PC-3 (cell line): Measurements from ENCODE around the gene CAMK1D. TPM values are rescaled to one million over a fixed set of nuclear protein-coding genes. Genes with fewer than 3 reads are reported as not detected.

Experiments
- ATAC-seq: fragments of 200-7000 bp; cut with Tn5 transposase; 2 replicates; pipeline ENCODE4 v1.9.1; 2020; ENCODE audit warnings: mild to moderate bottlenecking, moderate library complexity
- BruUV-seq: library from RNA; stranded (reverse); fragments of 400-500 nt; replicated peaks from 2 replicates; lab custom pipeline; 2021; lab: Mats Ljungman, UMichigan
- CTCF ChIA-PET: fragments of 300-600 bp; sonication (Branson Sonifier 250); formaldehyde crosslinking; loops from one replicate; lab custom pipeline; 2022; ENCODE audit warnings: antibody characterized with exemption; lab: Charles Lee
- POLR2A ChIA-PET: fragments of 300-600 bp; sonication (Branson Sonifier 250); formaldehyde crosslinking; loops from one replicate; lab custom pipeline; 2022; ENCODE audit warnings: antibody characterized with exemption; ENCODE audit not compliant: unreplicated experiment; lab: Charles Lee
- DNase-seq: peaks from one replicate; pipeline ENCODE4 v3.0.0-alpha.2; 2015
- H2AFZ ChIP-seq: fragments of 300-600 bp; sonication (generic); 2 replicates; pipeline ENCODE4 v1.6.0; 2016; ENCODE audit warnings: antibody characterized with exemption, low read length
- H3F3A ChIP-seq: fragments of 300-600 bp; sonication (generic); one replicate; pipeline ENCODE4 v1.6.0; 2017; ENCODE audit warnings: antibody characterized with exemption, low read length, control low read depth, mild to moderate bottlenecking; ENCODE audit not compliant: unreplicated experiment
- H3K27ac ChIP-seq: fragments of 300-600 bp; sonication (generic); 2 replicates; pipeline ENCODE4 v1.5.1; 2016; ENCODE audit warnings: mild to moderate bottlenecking, low read length
- H3K27me3 ChIP-seq: fragments of 300-600 bp; sonication (generic); 2 replicates; pipeline ENCODE4 v1.6.1; 2016; ENCODE audit warnings: low read length, mixed read lengths
- H3K36me3 ChIP-seq: fragments of 300-600 bp; sonication (generic); 2 replicates; pipeline ENCODE4 v1.6.1; 2016; ENCODE audit warnings: low read depth, mixed run types, low read length, mixed read lengths
- H3K4me1 ChIP-seq: fragments of 300-600 bp; sonication (generic); 2 replicates; pipeline ENCODE4 v1.5.1; 2016; ENCODE audit warnings: low read length; ENCODE audit not compliant: insufficient read depth
- H3K4me2 ChIP-seq: fragments of 300-600 bp; sonication (generic); 2 replicates; pipeline ENCODE4 v1.6.0; 2016; ENCODE audit warnings: low read length
- H3K4me3 ChIP-seq: fragments of 300-600 bp; sonication (generic); 2 replicates; pipeline ENCODE4 v1.5.1; 2016; ENCODE audit warnings: mild to moderate bottlenecking, low read length, mixed read lengths
- H3K79me2 ChIP-seq: fragments of 300-600 bp; sonication (generic); 2 replicates; pipeline ENCODE4 v1.6.1; 2017; ENCODE audit warnings: low read length, mixed read lengths
- H3K9ac ChIP-seq: fragments of 300-600 bp; sonication (generic); 2 replicates; pipeline ENCODE4 v1.6.0; 2016; ENCODE audit warnings: mild to moderate bottlenecking, low read length
- H3K9me2 ChIP-seq: fragments of 300-600 bp; sonication (generic); replicated peaks from 2 replicates; pipeline ENCODE4 v1.6.1; 2016; ENCODE audit warnings: mixed run types, low read length, mixed read lengths
- H3K9me3 ChIP-seq: fragments of 300-600 bp; sonication (generic); 2 replicates; pipeline ENCODE4 v1.6.1; 2016; ENCODE audit warnings: low read length, mixed read lengths
- H4K20me1 ChIP-seq: fragments of 300-600 bp; sonication (generic); 2 replicates; pipeline ENCODE4 v1.6.1; 2016; ENCODE audit warnings: low read length, mixed read lengths
- EZH2 ChIP-seq: fragments of 300-600 bp; sonication (generic); IDR thresholded peaks from one replicate; pipeline ENCODE4 v1.6.1; 2017; ENCODE audit warnings: antibody characterized with exemption, mild to moderate bottlenecking, low read length; ENCODE audit not compliant: unreplicated experiment
- EZH2phosphoT487 ChIP-seq: fragments of 300-600 bp; sonication (generic); IDR thresholded peaks from 2 replicates; pipeline ENCODE4 v1.6.1; 2018; ENCODE audit warnings: mild to moderate bottlenecking, antibody characterized with exemption, low read length, borderline replicate concordance
- intact Hi-C: fragments of 100-400 bp; cut with micrococcal nuclease; formaldehyde crosslinking; loops from 2 replicates; pipeline ENCODE4 v1.9.0; 2023
- total RNA-seq: library from RNA; depleted of rRNA; stranded (reverse); fragments of >200 nt; gene quantifications from 2 replicates; pipeline ENCODE4 v1.2.3, GENCODE V29; 2014
- TF ChIP-seq, protein P1 (sequence below): fragments of 300-600 bp; sonication (generic); conservative IDR thresholded peaks from 2 replicates; pipeline ENCODE4 v1.5.1; 2017; ENCODE audit warnings: antibody characterized with exemption, low read depth, mild to moderate bottlenecking, low read length

The CAMK1D gene
- total RNA-seq, 1 experiment from 2014 or later, result 1.3 TPM

DNA sequence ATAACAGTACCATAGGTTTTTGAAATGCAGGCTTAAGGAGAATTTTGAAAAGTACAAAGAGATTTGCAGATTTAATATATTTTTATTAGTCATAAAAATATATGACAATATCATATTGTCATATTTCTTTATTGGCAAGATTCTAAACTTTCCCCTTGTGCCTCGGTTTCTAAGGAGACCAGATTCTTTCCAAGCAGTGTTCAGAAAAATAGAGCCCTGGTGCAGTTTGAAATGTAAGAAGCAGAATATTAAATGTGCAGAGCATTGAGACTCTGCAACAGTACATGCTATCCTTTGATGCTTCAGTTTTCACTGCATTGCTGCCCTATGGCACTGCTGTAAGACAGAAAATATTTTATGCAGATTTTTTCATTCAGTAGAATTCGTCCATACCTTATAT lies 408.9 kb downstream of the CAMK1D start:
- Histone ChIP-seq H3K27me3 (no peaks in the 10 kb centered on the region), H3K4me2 (no peak overlapping the region), H2AFZ (no peak overlapping the region), H3K4me1 (no peaks in the 10 kb centered on the region), H4K20me1 (no peaks in the 10 kb centered on the region), H3K9me2 (no peaks in the 10 kb centered on the region), H3K36me3 (no peaks in the 10 kb centered on the region), H3K27ac (no peak overlapping the region), H3K9me3 (no peaks in the 10 kb centered on the region), H3K79me2 (no peaks in the 10 kb centered on the region), H3F3A (no peaks in the 10 kb centered on the region), H3K4me3 (no peak overlapping the region), H3K9ac (no peak overlapping the region)
- TF ChIP-seq, protein P1, sequence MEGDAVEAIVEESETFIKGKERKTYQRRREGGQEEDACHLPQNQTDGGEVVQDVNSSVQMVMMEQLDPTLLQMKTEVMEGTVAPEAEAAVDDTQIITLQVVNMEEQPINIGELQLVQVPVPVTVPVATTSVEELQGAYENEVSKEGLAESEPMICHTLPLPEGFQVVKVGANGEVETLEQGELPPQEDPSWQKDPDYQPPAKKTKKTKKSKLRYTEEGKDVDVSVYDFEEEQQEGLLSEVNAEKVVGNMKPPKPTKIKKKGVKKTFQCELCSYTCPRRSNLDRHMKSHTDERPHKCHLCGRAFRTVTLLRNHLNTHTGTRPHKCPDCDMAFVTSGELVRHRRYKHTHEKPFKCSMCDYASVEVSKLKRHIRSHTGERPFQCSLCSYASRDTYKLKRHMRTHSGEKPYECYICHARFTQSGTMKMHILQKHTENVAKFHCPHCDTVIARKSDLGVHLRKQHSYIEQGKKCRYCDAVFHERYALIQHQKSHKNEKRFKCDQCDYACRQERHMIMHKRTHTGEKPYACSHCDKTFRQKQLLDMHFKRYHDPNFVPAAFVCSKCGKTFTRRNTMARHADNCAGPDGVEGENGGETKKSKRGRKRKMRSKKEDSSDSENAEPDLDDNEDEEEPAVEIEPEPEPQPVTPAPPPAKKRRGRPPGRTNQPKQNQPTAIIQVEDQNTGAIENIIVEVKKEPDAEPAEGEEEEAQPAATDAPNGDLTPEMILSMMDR, result no peak
- BruUV-seq, result no TSS peak
- DNase-seq, result no peak
- intact Hi-C loops, result no loop called here
- CTCF ChIA-PET, result no interaction called here
- POLR2A ChIA-PET, result no interaction called here
- ATAC-seq, result no peak

- DNase-seq, result no peak
- TF ChIP-seq EZH2phosphoT487 (no peak), EZH2 (no peak)
- TF ChIP-seq, protein P1, result no peak
- Histone ChIP-seq H3K4me3 (no peak overlapping the region), H4K20me1 (no peaks in the 10 kb centered on the region), H3K4me2 (no peak overlapping the region), H3K9me2 (no peaks in the 10 kb centered on the region), H3K9me3 (no peaks in the 10 kb centered on the region), H3K9ac (no peak overlapping the region), H2AFZ (no peak overlapping the region), H3K27me3 (no peaks in the 10 kb centered on the region), H3K36me3 (no peaks in the 10 kb centered on the region), H3F3A (no peaks in the 10 kb centered on the region), H3K79me2 (no peaks in the 10 kb centered on the region), H3K27ac (no peak overlapping the region), H3K4me1 (no peaks in the 10 kb centered on the region)
- BruUV-seq, result no TSS peak
- ATAC-seq, result no peak
- ChIA-PET CTCF (no interaction called here), POLR2A (no interaction called here)
- intact Hi-C loops, result no loop called here
Observed at GRCh38 chr10:12766223-12766622, 416.9 kb downstream of the CAMK1D start.

- no peak overlapping the region for H3K27ac ChIP-seq
Observed at GRCh38 chr10:12768156-12769100, 419.1 kb downstream of the CAMK1D start.

More at GRCh38 chr10:12768156-12769100, 419.1 kb downstream of the CAMK1D start:
- TF ChIP-seq EZH2 (no peak), EZH2phosphoT487 (no peak)
- TF ChIP-seq, protein P1, result no peak
- Histone ChIP-seq H3K27me3 (no peaks in the 10 kb centered on the region), H2AFZ (no peak overlapping the region), H3F3A (no peaks in the 10 kb centered on the region), H3K9ac (no peak overlapping the region), H4K20me1 (no peaks in the 10 kb centered on the region), H3K4me2 (0 out of 2 replicates have a peak overlapping the region, but pooled peaks have one; percentile 22), H3K79me2 (no peaks in the 10 kb centered on the region), H3K4me1 (no peaks in the 10 kb centered on the region), H3K9me2 (no peaks in the 10 kb centered on the region), H3K9me3 (no peaks in the 10 kb centered on the region), H3K4me3 (no peak overlapping the region), H3K36me3 (no peaks in the 10 kb centered on the region)
- no TSS peak for BruUV-seq
- CTCF ChIA-PET, result no interaction called here
- ATAC-seq (no peak), DNase-seq (peak; percentile 38)
- intact Hi-C loops, result no loop called here
- POLR2A ChIA-PET, result no interaction called here
